ENCODE measurements around the gene TMEM247. TPM values are rescaled to one million over a fixed set of nuclear protein-coding genes. Genes with fewer than 3 reads are reported as not detected.

TMEM247 gene
- total RNA-seq, 2 donors from 2014 or later, result not detected

- Mint-ChIP-seq H3K4me1 (peaks cover 6% of the 10 kb centered on the region), H3K36me3 (ENCODE audit: low read depth) (no peaks in the 10 kb centered on the region), H3K27me3 (ENCODE audit: insufficient read depth) (peaks cover 37% of the 10 kb centered on the region), H3K9me3 (no peaks in the 10 kb centered on the region), H3K27ac (no peak overlapping the region), H3K4me3 (no peak overlapping the region)
- no peak for DNase-seq
- H3K9me3 ChIP-seq (ENCODE audit: control insufficient read depth, low read length), result no peaks in the 10 kb centered on the region
- H3K27me3 ChIP-seq (ENCODE audit: control insufficient read depth, insufficient read depth, low read length, poor library complexity, severe bottlenecking), result peaks cover 34% of the 10 kb centered on the region
- H3K4me3 ChIP-seq (ENCODE audit: low read length), result no peak overlapping the region
- no peak for TF ChIP-seq CTCF (conservative IDR thresholded peaks at IDR 0.05)
- H3K27ac ChIP-seq (ENCODE audit: low read depth, low read length), result no peak overlapping the region
- no peaks in the 10 kb centered on the region for H3K36me3 ChIP-seq (ENCODE audit: control insufficient read depth, insufficient read depth, low read length)
- no peaks in the 10 kb centered on the region for H3K4me1 ChIP-seq (ENCODE audit: control insufficient read depth, insufficient read depth, low read length)
- H3K9ac ChIP-seq (ENCODE audit: extremely low read depth, low read length, poor library complexity, severe bottlenecking), result no peak overlapping the region
- 70 to 100% methylated on average over 2 to 6 of the region's 6 CpGs for WGBS, 2 experiments (ENCODE audit: insufficient coverage in 1 of 2, insufficient read length in 1 of 2)
Observed at GRCh38 chr2:46500801-46501200, 21.4 kb downstream of the TMEM247 start.

GRCh38 chr2:46502291-46502885 is 23.0 kb downstream of the TMEM247 start:
- H3K4me1 Mint-ChIP-seq, result peaks cover 12% of the 10 kb centered on the region
- H3K9me3 Mint-ChIP-seq, result no peaks in the 10 kb centered on the region
- Histone ChIP-seq H3K27ac (ENCODE audit: low read depth, low read length) (no peak overlapping the region), H3K4me1 (ENCODE audit: control insufficient read depth, insufficient read depth, low read length) (no peaks in the 10 kb centered on the region), H3K36me3 (ENCODE audit: control insufficient read depth, insufficient read depth, low read length) (no peaks in the 10 kb centered on the region), H3K27me3 (ENCODE audit: control insufficient read depth, insufficient read depth, low read length, poor library complexity, severe bottlenecking) (peaks cover 22% of the 10 kb centered on the region), H3K9ac (ENCODE audit: extremely low read depth, low read length, poor library complexity, severe bottlenecking) (no peak overlapping the region), H3K4me3 (ENCODE audit: low read length) (no peak overlapping the region), H3K9me3 (ENCODE audit: control insufficient read depth, low read length) (no peaks in the 10 kb centered on the region)
- H3K4me3 Mint-ChIP-seq, result no peak overlapping the region
- H3K27me3 Mint-ChIP-seq (ENCODE audit: insufficient read depth), result peaks cover 29% of the 10 kb centered on the region
- no peak for TF ChIP-seq CTCF (conservative IDR thresholded peaks at IDR 0.05)
- H3K36me3 Mint-ChIP-seq (ENCODE audit: low read depth), result no peaks in the 10 kb centered on the region
- DNase-seq, result no peak
- no peak overlapping the region for H3K27ac Mint-ChIP-seq
- 77 to 92% methylated on average over 3 to 4 of the region's 4 CpGs for WGBS, 2 experiments (ENCODE audit: insufficient coverage in 1 of 2, insufficient read length in 1 of 2)

- no peak for TF ChIP-seq CTCF (conservative IDR thresholded peaks at IDR 0.05)
- Mint-ChIP-seq H3K4me1 (peaks cover 12% of the 10 kb centered on the region), H3K36me3 (ENCODE audit: low read depth) (no peaks in the 10 kb centered on the region), H3K4me3 (no peak overlapping the region), H3K27ac (no peak overlapping the region), H3K9me3 (no peaks in the 10 kb centered on the region), H3K27me3 (ENCODE audit: insufficient read depth) (peaks cover 20% of the 10 kb centered on the region)
- DNase-seq, result no peak
- H3K4me1 ChIP-seq (ENCODE audit: control insufficient read depth, insufficient read depth, low read length), result no peaks in the 10 kb centered on the region
- no peaks in the 10 kb centered on the region for H3K36me3 ChIP-seq (ENCODE audit: control insufficient read depth, insufficient read depth, low read length)
- H3K27me3 ChIP-seq (ENCODE audit: control insufficient read depth, insufficient read depth, low read length, poor library complexity, severe bottlenecking), result peaks cover 9% of the 10 kb centered on the region
- no peak overlapping the region for H3K4me3 ChIP-seq (ENCODE audit: low read length)
- no peak overlapping the region for H3K27ac ChIP-seq (ENCODE audit: low read depth, low read length)
- no peaks in the 10 kb centered on the region for H3K9me3 ChIP-seq (ENCODE audit: control insufficient read depth, low read length)
- H3K9ac ChIP-seq (ENCODE audit: extremely low read depth, low read length, poor library complexity, severe bottlenecking), result no peak overlapping the region
- WGBS, 2 experiments (ENCODE audit: insufficient coverage in 1 of 2, insufficient read length in 1 of 2), result 90 to 100% methylated on average over 1 to 4 of the region's 4 CpGs
Observed at GRCh38 chr2:46503686-46504085, 24.3 kb downstream of the TMEM247 start.
